Chondrocyte (in vitro differentiated cells): ENCODE measurements around the gene SLC25A25. TPM values are rescaled to one million over a fixed set of nuclear protein-coding genes. Genes with fewer than 3 reads are reported as not detected.

Source experiments
- DNase-seq: peaks from one replicate; pipeline ENCODE4 v3.0.0; 2021; ENCODE audit warnings: mixed read lengths, low spot score
- H3K27ac Mint-ChIP-seq: one replicate; pipeline ENCODE4 v1.8.0; 2021; ENCODE audit warnings: mild to moderate bottlenecking, moderate library complexity, mixed read lengths; ENCODE audit not compliant: unreplicated experiment
- H3K27me3 Mint-ChIP-seq: 2 replicates; pipeline ENCODE4 v1.8.0; 2021; ENCODE audit warnings: low read depth, mixed read lengths
- H3K36me3 Mint-ChIP-seq: 2 replicates; pipeline ENCODE4 v1.8.0; 2021; ENCODE audit warnings: low read depth, mixed read lengths
- H3K4me1 Mint-ChIP-seq: 2 replicates; pipeline ENCODE4 v1.8.0; 2021; ENCODE audit warnings: low read depth, mild to moderate bottlenecking, mixed read lengths
- H3K4me3 Mint-ChIP-seq: one replicate; pipeline ENCODE4 v1.8.0; 2021; ENCODE audit warnings: mild to moderate bottlenecking, moderate library complexity, mixed read lengths; ENCODE audit not compliant: unreplicated experiment
- H3K9me3 Mint-ChIP-seq: 2 replicates; pipeline ENCODE4 v1.8.0; 2021; ENCODE audit warnings: low read depth, mixed read lengths
- total RNA-seq: library from RNA; stranded (reverse); gene quantifications from 3 replicates; pipeline ENCODE4 v1.2.1, GENCODE V29; 2021
- TF ChIP-seq, protein P1 (sequence below): fragments of 200-600 bp; sonication (generic); IDR thresholded peaks from 2 replicates; pipeline ENCODE4 v1.5.0; 2021; ENCODE audit warnings: antibody characterized with exemption, mild to moderate bottlenecking, moderate library complexity

Gene SLC25A25
- total RNA-seq, 1 donor from 2014 or later = 17.6 TPM

DNA sequence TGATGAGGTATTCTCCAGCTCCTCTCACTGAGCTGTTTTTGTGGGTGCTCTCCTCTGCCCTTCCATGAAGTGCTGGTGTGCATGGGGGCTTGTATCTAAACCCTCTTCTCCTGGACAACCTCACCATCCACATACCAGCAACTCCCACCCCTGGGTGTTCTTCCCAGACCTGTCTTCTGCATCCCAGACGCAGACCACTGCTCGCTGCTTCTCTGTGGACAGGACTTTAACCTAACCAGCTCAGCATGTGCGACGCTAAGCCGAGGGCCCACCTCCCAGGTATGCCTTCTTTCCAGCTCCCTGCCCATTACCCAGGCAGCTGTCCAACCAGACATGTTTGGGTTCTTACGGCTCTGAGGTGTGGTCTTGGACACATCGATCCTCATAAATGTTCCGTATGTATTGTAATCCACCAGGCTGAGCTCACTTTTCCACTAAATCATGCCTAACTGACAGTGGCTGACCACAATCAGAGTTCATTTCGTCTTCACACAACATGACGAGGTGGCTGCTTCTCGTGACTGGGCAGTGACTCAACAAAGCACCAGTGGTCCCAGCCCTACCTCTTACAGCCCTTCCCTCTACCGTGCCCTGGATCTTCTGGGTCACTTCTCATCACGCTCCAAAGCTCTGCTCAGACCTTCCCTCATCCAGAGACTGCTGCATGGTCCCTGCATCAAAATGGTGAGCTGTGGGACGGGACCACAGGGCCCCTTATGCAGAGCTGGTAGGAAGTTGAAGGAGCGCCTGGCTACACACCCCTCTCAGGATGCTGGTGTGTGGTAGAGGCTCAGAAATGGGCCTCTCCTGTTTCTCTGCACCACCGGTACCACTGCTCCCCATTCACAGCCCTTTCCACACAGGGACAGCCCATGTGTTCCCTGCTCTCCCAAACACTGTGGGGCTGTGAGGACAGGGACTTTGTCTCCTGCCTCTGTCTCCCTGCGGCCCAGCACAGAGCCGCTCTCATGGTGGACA, 69.1 kb downstream of the SLC25A25 start:
- no peak overlapping the region for H3K27ac Mint-ChIP-seq
- TF ChIP-seq, protein P1, sequence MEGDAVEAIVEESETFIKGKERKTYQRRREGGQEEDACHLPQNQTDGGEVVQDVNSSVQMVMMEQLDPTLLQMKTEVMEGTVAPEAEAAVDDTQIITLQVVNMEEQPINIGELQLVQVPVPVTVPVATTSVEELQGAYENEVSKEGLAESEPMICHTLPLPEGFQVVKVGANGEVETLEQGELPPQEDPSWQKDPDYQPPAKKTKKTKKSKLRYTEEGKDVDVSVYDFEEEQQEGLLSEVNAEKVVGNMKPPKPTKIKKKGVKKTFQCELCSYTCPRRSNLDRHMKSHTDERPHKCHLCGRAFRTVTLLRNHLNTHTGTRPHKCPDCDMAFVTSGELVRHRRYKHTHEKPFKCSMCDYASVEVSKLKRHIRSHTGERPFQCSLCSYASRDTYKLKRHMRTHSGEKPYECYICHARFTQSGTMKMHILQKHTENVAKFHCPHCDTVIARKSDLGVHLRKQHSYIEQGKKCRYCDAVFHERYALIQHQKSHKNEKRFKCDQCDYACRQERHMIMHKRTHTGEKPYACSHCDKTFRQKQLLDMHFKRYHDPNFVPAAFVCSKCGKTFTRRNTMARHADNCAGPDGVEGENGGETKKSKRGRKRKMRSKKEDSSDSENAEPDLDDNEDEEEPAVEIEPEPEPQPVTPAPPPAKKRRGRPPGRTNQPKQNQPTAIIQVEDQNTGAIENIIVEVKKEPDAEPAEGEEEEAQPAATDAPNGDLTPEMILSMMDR = no peak
- peaks cover 5% of the 10 kb centered on the region for H3K36me3 Mint-ChIP-seq
- H3K27me3 Mint-ChIP-seq = peaks cover 33% of the 10 kb centered on the region
- peaks cover 7% of the 10 kb centered on the region for H3K9me3 Mint-ChIP-seq
- peak; percentile 76 for DNase-seq
- no peak overlapping the region for H3K4me3 Mint-ChIP-seq
- H3K4me1 Mint-ChIP-seq = peaks cover 2% of the 10 kb centered on the region

DNA sequence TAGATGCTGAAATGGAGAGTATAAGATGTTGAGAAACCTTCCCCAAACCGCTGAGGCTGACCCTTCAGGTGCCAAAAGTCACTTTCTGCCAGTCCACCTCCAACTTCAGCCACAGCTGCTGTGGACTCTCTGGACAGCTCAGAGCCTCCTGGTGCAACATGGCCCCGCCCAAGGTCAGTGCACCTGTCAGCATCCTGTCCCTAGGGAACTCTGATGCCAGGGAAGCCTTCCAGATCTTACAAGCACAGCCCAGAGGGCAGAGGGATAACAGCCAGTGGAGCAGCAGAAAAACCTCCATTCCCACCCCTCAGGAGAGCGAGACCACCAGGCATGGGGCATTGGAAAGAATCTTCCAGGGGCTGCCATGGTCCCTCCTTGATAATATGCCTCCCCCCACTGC, 70.0 kb downstream of the SLC25A25 start:
- Mint-ChIP-seq H3K27me3 (peaks cover 27% of the 10 kb centered on the region), H3K27ac (no peak overlapping the region), H3K36me3 (peaks cover 5% of the 10 kb centered on the region), H3K4me3 (no peak overlapping the region), H3K4me1 (no peaks in the 10 kb centered on the region), H3K9me3 (peaks cover 7% of the 10 kb centered on the region)
- DNase-seq = peak; percentile 27
- TF ChIP-seq, protein P1 = no peak

DNA sequence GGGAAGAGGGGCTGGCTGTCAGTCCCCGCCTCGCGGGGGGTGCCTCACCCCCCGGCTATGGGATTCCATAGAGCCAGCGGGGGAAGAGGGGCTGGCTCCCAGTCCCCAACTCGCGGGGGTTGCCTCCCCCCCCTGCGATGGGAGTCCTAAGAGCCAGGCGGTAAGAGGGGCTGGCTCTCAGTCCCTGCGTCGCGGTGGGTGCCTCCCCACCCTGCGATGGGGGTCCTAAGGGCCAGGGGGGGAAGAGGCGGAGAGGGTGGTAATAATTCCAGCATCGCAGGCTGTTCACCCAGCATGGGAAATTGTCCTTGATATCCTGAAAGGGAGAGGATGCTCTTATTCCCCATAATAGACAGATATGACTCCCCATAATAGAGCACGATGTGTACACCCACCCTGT, 71.6 kb downstream of the SLC25A25 start:
- Mint-ChIP-seq H3K9me3 (no peaks in the 10 kb centered on the region), H3K36me3 (no peaks in the 10 kb centered on the region), H3K4me1 (no peaks in the 10 kb centered on the region), H3K27ac (no peak overlapping the region), H3K4me3 (no peak overlapping the region), H3K27me3 (peaks cover 13% of the 10 kb centered on the region)
- TF ChIP-seq, protein P1 = no peak
- DNase-seq = peak; percentile 21

DNA sequence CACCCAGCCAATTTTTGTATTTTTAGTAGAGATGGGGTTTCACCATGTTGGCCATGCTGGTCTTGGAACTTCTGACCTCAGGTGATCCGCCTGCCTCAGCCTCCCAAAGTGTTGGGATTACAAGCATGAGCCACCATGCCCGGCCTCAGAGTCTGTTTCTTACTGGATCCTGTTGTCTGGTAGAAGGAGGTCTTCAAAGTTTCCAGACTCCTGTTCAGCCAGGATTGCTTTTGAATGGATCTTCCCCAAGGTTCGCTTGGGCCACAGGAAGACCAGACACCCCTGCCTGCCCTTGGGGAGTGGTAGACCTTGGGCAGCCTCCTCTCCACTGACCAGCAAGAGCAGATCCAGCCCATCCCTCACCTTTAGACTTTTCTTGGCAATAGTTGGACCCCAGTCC, 73.6 kb downstream of the SLC25A25 start:
- Mint-ChIP-seq H3K4me1 (no peaks in the 10 kb centered on the region), H3K27me3 (peaks cover 2% of the 10 kb centered on the region), H3K4me3 (no peak overlapping the region)

DNA sequence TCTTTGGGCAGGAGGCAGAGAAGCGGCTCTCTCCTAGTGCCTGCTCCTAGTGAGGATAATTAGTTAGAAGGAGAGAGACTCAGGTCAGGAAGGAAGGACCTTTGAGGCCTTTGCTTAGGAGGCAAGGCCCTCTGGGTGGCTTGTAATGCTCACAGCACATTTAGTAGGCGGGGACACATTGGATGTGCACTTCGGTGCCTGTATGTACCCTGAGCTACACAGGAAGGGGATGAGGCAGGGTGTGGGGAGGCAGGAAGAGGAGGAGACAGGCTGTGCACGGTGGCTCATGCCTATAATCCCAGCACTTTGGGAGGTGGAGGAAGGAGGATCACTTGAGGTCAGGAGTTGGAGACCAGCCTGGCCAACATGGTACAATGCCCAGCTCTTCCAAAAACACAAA, 74.0 kb downstream of the SLC25A25 start:
- TF ChIP-seq, protein P1 = no peak
- DNase-seq = peak; percentile 37
- H3K27me3 Mint-ChIP-seq = peaks cover 2% of the 10 kb centered on the region
- H3K4me3 Mint-ChIP-seq = no peak overlapping the region
- H3K36me3 Mint-ChIP-seq = no peaks in the 10 kb centered on the region
- H3K27ac Mint-ChIP-seq = no peak overlapping the region
- no peaks in the 10 kb centered on the region for H3K9me3 Mint-ChIP-seq
- H3K4me1 Mint-ChIP-seq = no peaks in the 10 kb centered on the region

More for the DNA sequence above, 73.6 kb downstream of the SLC25A25 start:
- TF ChIP-seq, protein P1 = no peak
- H3K9me3 Mint-ChIP-seq = no peaks in the 10 kb centered on the region
- H3K27ac Mint-ChIP-seq = no peak overlapping the region
- peak; percentile 36 for DNase-seq
- no peaks in the 10 kb centered on the region for H3K36me3 Mint-ChIP-seq
